ENCODE results near the gene ASTN2. TPM values are rescaled to one million over a fixed set of nuclear protein-coding genes. Genes with fewer than 3 reads are reported as not detected.

ASTN2 gene
- polyA plus RNA-seq, 4 donors: 3.0 to 15.2 (median 3.7) TPM

GRCh38 chr9:117000834-117001233 is 414.0 kb downstream of the ASTN2 start:
- H3K4me3 ChIP-seq (ENCODE audit: low read depth in 1 of 3, low read length in 3 of 3): no peak overlapping the region
- FAIRE-seq (no peak), DNase-seq (no peak)
- H3K4me1 ChIP-seq (ENCODE audit: control insufficient read depth in 3 of 3, insufficient read depth in 2 of 3, low read depth in 1 of 3, low read length in 2 of 3): no peaks in the 10 kb centered on the region
- no peaks in the 10 kb centered on the region for H3K36me3 ChIP-seq (ENCODE audit: control insufficient read depth in 3 of 3, insufficient read depth in 2 of 3, low read depth in 1 of 3, low read length in 3 of 3)
- no peaks in the 10 kb centered on the region for H3K27me3 ChIP-seq (ENCODE audit: control insufficient read depth in 3 of 3, insufficient read depth in 3 of 3, low read length in 3 of 3)
- no peak overlapping the region for H3K27ac ChIP-seq (ENCODE audit: low read depth in 1 of 3, low read length in 2 of 3)
- H3K9me3 ChIP-seq (ENCODE audit: control insufficient read depth in 2 of 2, insufficient read depth in 1 of 2, low read depth in 1 of 2, low read length in 1 of 2): no peaks in the 10 kb centered on the region

GRCh38 chr9:117000196-117000723 is 414.6 kb downstream of the ASTN2 start:
- H3K4me1 ChIP-seq (ENCODE audit: control insufficient read depth in 3 of 3, insufficient read depth in 2 of 3, low read depth in 1 of 3, low read length in 2 of 3): no peaks in the 10 kb centered on the region
- no peaks in the 10 kb centered on the region for H3K9me3 ChIP-seq (ENCODE audit: control insufficient read depth in 2 of 2, insufficient read depth in 1 of 2, low read depth in 1 of 2, low read length in 1 of 2)
- H3K4me3 ChIP-seq (ENCODE audit: low read depth in 1 of 3, low read length in 3 of 3): no peak overlapping the region
- H3K27ac ChIP-seq (ENCODE audit: low read depth in 1 of 3, low read length in 2 of 3): no peak overlapping the region
- H3K27me3 ChIP-seq (ENCODE audit: control insufficient read depth in 3 of 3, insufficient read depth in 3 of 3, low read length in 3 of 3): no peaks in the 10 kb centered on the region
- FAIRE-seq: no peak
- H3K36me3 ChIP-seq (ENCODE audit: control insufficient read depth in 3 of 3, insufficient read depth in 2 of 3, low read depth in 1 of 3, low read length in 3 of 3): no peaks in the 10 kb centered on the region
- WGBS, 3 donors: 90 to 96% (median 92%) methylated on average over 2 of the region's 2 CpGs
- no peak for DNase-seq

GRCh38 chr9:116998305-116998704 is 416.6 kb downstream of the ASTN2 start:
- Histone ChIP-seq H3K36me3 (ENCODE audit: control insufficient read depth in 3 of 3, insufficient read depth in 2 of 3, low read depth in 1 of 3, low read length in 3 of 3) (no peaks in the 10 kb centered on the region), H3K4me3 (ENCODE audit: low read depth in 1 of 3, low read length in 3 of 3) (no peak overlapping the region), H3K9me3 (ENCODE audit: control insufficient read depth in 2 of 2, insufficient read depth in 1 of 2, low read depth in 1 of 2, low read length in 1 of 2) (no peaks in the 10 kb centered on the region), H3K4me1 (ENCODE audit: control insufficient read depth in 3 of 3, insufficient read depth in 2 of 3, low read depth in 1 of 3, low read length in 2 of 3) (no peaks in the 10 kb centered on the region), H3K27me3 (ENCODE audit: control insufficient read depth in 3 of 3, insufficient read depth in 3 of 3, low read length in 3 of 3) (no peaks in the 10 kb centered on the region), H3K27ac (ENCODE audit: low read depth in 1 of 3, low read length in 2 of 3) (no peak overlapping the region)
- DNase-seq (peak in 1 of 2 donors; percentile 28), FAIRE-seq (no peak)

- Histone ChIP-seq H3K4me3 (ENCODE audit: low read depth in 1 of 3, low read length in 3 of 3) (no peak overlapping the region), H3K36me3 (ENCODE audit: control insufficient read depth in 3 of 3, insufficient read depth in 2 of 3, low read depth in 1 of 3, low read length in 3 of 3) (no peaks in the 10 kb centered on the region), H3K27me3 (ENCODE audit: control insufficient read depth in 3 of 3, insufficient read depth in 3 of 3, low read length in 3 of 3) (no peaks in the 10 kb centered on the region), H3K4me1 (ENCODE audit: control insufficient read depth in 3 of 3, insufficient read depth in 2 of 3, low read depth in 1 of 3, low read length in 2 of 3) (no peaks in the 10 kb centered on the region), H3K27ac (ENCODE audit: low read depth in 1 of 3, low read length in 2 of 3) (no peak overlapping the region), H3K9me3 (ENCODE audit: control insufficient read depth in 2 of 2, insufficient read depth in 1 of 2, low read depth in 1 of 2, low read length in 1 of 2) (no peaks in the 10 kb centered on the region)
- FAIRE-seq: no peak
- 41 to 70% (median 65%) methylated on average over 2 of the region's 2 CpGs for WGBS, 3 donors
- no peak for DNase-seq
Measured at GRCh38 chr9:116992865-116993264, 422.0 kb downstream of the ASTN2 start.

- no peaks in the 10 kb centered on the region for H3K36me3 ChIP-seq (ENCODE audit: control insufficient read depth in 3 of 3, insufficient read depth in 2 of 3, low read depth in 1 of 3, low read length in 3 of 3)
- H3K4me1 ChIP-seq (ENCODE audit: control insufficient read depth in 3 of 3, insufficient read depth in 2 of 3, low read depth in 1 of 3, low read length in 2 of 3): no peaks in the 10 kb centered on the region
- H3K27ac ChIP-seq (ENCODE audit: low read depth in 1 of 3, low read length in 2 of 3): no peak overlapping the region
- no peak for FAIRE-seq
- DNase-seq: no peak
- peaks cover 0 to 2% (median 0%) of the 10 kb centered on the region in 3 donors for H3K27me3 ChIP-seq (ENCODE audit: control insufficient read depth in 3 of 3, insufficient read depth in 3 of 3, low read length in 3 of 3)
- H3K4me3 ChIP-seq (ENCODE audit: low read depth in 1 of 3, low read length in 3 of 3): no peak overlapping the region
- 76 to 85% (median 78%) methylated on average over 2 of the region's 2 CpGs for WGBS, 3 donors
- no peaks in the 10 kb centered on the region for H3K9me3 ChIP-seq (ENCODE audit: control insufficient read depth in 2 of 2, insufficient read depth in 1 of 2, low read depth in 1 of 2, low read length in 1 of 2)
Measured at GRCh38 chr9:116991051-116991450, 423.8 kb downstream of the ASTN2 start.

- Histone ChIP-seq H3K9me3 (ENCODE audit: control insufficient read depth in 2 of 2, insufficient read depth in 1 of 2, low read depth in 1 of 2, low read length in 1 of 2) (no peaks in the 10 kb centered on the region), H3K36me3 (ENCODE audit: control insufficient read depth in 3 of 3, insufficient read depth in 2 of 3, low read depth in 1 of 3, low read length in 3 of 3) (no peaks in the 10 kb centered on the region), H3K4me3 (ENCODE audit: low read depth in 1 of 3, low read length in 3 of 3) (no peak overlapping the region), H3K4me1 (ENCODE audit: control insufficient read depth in 3 of 3, insufficient read depth in 2 of 3, low read depth in 1 of 3, low read length in 2 of 3) (no peaks in the 10 kb centered on the region), H3K27me3 (ENCODE audit: control insufficient read depth in 3 of 3, insufficient read depth in 3 of 3, low read length in 3 of 3) (peaks cover 0 to 2% (median 0%) of the 10 kb centered on the region in 3 donors), H3K27ac (ENCODE audit: low read depth in 1 of 3, low read length in 2 of 3) (no peak overlapping the region)
- 41 to 61% (median 46%) methylated on average over 1 of the region's 1 CpG for WGBS, 3 donors
- FAIRE-seq (no peak), DNase-seq (no peak)
Measured at GRCh38 chr9:116990592-116990991, 424.3 kb downstream of the ASTN2 start.

GRCh38 chr9:116987721-116988485 is 427.0 kb downstream of the ASTN2 start:
- Histone ChIP-seq H3K4me1 (ENCODE audit: control insufficient read depth in 3 of 3, insufficient read depth in 2 of 3, low read depth in 1 of 3, low read length in 2 of 3) (no peaks in the 10 kb centered on the region), H3K27ac (ENCODE audit: low read depth in 1 of 3, low read length in 2 of 3) (no peak overlapping the region), H3K36me3 (ENCODE audit: control insufficient read depth in 3 of 3, insufficient read depth in 2 of 3, low read depth in 1 of 3, low read length in 3 of 3) (no peaks in the 10 kb centered on the region), H3K27me3 (ENCODE audit: control insufficient read depth in 3 of 3, insufficient read depth in 3 of 3, low read length in 3 of 3) (peaks cover 0 to 2% (median 0%) of the 10 kb centered on the region in 3 donors), H3K4me3 (ENCODE audit: low read depth in 1 of 3, low read length in 3 of 3) (no peak overlapping the region), H3K9me3 (ENCODE audit: control insufficient read depth in 2 of 2, insufficient read depth in 1 of 2, low read depth in 1 of 2, low read length in 1 of 2) (no peaks in the 10 kb centered on the region)
- DNase-seq (no peak), FAIRE-seq (no peak)
- WGBS, 3 donors: 64 to 78% (median 70%) methylated on average over 5 of the region's 5 CpGs

GRCh38 chr9:116986015-116986414 is 428.8 kb downstream of the ASTN2 start:
- Histone ChIP-seq H3K4me1 (ENCODE audit: control insufficient read depth in 3 of 3, insufficient read depth in 2 of 3, low read depth in 1 of 3, low read length in 2 of 3) (no peaks in the 10 kb centered on the region), H3K27me3 (ENCODE audit: control insufficient read depth in 3 of 3, insufficient read depth in 3 of 3, low read length in 3 of 3) (peaks cover 0 to 2% (median 0%) of the 10 kb centered on the region in 3 donors), H3K27ac (ENCODE audit: low read depth in 1 of 3, low read length in 2 of 3) (no peak overlapping the region), H3K4me3 (ENCODE audit: low read depth in 1 of 3, low read length in 3 of 3) (no peak overlapping the region), H3K9me3 (ENCODE audit: control insufficient read depth in 2 of 2, insufficient read depth in 1 of 2, low read depth in 1 of 2, low read length in 1 of 2) (no peaks in the 10 kb centered on the region), H3K36me3 (ENCODE audit: control insufficient read depth in 3 of 3, insufficient read depth in 2 of 3, low read depth in 1 of 3, low read length in 3 of 3) (no peaks in the 10 kb centered on the region)
- WGBS, 3 donors: 38 to 56% (median 53%) methylated on average over 7 of the region's 7 CpGs
- no peak for DNase-seq
- FAIRE-seq: no peak

GRCh38 chr9:116985596-116985995 is 429.3 kb downstream of the ASTN2 start:
- Histone ChIP-seq H3K27ac (ENCODE audit: low read depth in 1 of 3, low read length in 2 of 3) (no peak overlapping the region), H3K9me3 (ENCODE audit: control insufficient read depth in 2 of 2, insufficient read depth in 1 of 2, low read depth in 1 of 2, low read length in 1 of 2) (no peaks in the 10 kb centered on the region), H3K36me3 (ENCODE audit: control insufficient read depth in 3 of 3, insufficient read depth in 2 of 3, low read depth in 1 of 3, low read length in 3 of 3) (no peaks in the 10 kb centered on the region), H3K27me3 (ENCODE audit: control insufficient read depth in 3 of 3, insufficient read depth in 3 of 3, low read length in 3 of 3) (peaks cover 0 to 2% (median 0%) of the 10 kb centered on the region in 3 donors), H3K4me1 (ENCODE audit: control insufficient read depth in 3 of 3, insufficient read depth in 2 of 3, low read depth in 1 of 3, low read length in 2 of 3) (no peaks in the 10 kb centered on the region), H3K4me3 (ENCODE audit: low read depth in 1 of 3, low read length in 3 of 3) (no peak overlapping the region)
- FAIRE-seq (no peak), DNase-seq (no peak)
- 73 to 76% (median 76%) methylated on average over 4 of the region's 4 CpGs for WGBS, 3 donors
